ENCODE measurements around the gene SAE1.
A peak's percentile ranks its signal among the peaks of the same experiment; 100 is the strongest.

Gene SAE1

DNA sequence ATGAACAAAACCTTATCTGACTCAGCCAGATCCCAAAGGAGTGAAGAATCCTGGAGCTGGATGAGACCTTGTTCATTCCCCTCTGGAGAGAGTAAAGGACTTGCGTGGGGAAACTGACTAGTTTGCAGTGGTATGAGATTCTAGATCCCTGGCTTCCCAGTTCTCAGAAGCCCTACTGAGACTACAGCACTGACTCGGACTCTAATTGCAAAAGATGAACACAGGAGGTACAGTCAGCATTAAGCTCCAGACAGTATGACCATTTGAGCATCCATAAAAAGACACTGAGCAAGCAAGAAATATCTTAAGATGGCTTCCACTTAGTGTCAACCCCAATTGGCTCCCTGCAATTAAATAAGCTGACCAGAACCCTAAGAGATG is 23.8 kb upstream of the SAE1 start:
- no peak for DNase-seq (ENCODE audit: low spot score)

DNA sequence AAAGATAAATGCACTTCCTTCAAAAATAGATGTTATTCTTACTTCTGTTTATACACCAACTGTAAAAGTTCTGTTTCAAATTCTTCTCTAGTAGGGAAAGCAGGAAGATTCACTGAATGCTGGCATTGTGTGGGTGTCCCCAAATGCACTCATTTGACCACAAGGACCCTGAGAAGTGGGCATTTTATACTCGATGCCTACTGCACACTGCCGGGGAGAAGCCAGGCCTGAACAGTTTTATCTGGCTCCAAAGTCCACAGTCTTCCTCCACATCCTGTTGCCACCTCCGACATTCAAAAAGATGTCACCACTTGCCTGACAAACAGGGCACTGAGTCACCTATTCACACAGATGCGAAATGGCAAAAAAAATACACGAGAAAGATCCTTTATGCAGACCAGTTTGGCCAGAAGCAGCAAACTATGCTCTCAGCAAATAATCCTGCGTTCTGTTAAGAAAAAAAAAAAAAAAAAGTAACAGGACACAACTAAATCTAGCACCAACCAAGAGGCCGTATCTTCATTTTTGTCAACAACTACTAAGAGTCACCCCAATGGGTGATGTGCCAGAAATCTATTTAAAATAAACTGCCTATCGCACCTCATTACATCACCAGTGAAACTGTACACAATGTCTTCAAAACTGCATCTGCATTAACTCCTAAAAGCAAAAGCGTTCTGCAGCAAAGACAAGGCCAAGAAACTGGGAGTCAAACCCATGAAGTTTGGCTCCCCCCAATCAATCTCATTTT is 23.3 kb upstream of the SAE1 start:
- DNase-seq (ENCODE audit: low spot score): peak; percentile 36

DNA sequence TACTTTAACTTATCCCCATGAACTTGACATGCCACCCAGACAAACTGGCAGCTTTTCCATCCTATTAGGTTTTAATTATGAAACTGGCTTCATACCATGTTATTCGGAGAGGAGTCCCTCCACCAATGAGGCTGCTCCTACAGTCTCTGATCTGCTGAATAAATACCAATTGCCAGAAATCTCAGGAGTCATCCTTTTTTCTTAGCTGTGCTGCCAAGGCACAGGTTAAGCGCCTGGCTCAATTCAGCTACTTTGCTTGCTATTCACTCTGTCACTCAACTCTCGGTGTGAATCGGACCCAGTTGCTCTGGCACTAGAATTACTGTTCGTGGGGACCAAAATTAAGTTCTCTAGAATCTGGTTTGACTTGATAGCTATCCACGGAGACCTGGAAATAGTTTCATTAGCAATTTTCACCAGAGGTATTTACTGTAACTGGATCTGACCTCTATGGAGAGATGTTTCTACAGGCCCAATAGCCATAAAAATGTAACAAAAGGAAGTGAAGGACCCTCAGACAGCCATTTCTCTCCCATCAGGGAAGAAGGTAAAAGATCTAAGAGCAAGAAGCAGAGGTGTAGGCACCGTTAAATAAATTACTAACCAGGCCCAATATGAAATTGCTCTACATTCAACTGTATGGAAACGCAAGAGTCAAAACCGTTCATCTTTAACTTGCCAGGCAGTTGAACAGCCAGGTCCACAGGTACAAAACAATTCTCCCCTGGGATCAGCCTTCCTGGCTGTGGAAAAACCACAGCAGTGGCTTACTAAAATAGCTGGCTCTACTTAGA is 22.5 kb upstream of the SAE1 start:
- no peak for DNase-seq (ENCODE audit: low spot score)

DNA sequence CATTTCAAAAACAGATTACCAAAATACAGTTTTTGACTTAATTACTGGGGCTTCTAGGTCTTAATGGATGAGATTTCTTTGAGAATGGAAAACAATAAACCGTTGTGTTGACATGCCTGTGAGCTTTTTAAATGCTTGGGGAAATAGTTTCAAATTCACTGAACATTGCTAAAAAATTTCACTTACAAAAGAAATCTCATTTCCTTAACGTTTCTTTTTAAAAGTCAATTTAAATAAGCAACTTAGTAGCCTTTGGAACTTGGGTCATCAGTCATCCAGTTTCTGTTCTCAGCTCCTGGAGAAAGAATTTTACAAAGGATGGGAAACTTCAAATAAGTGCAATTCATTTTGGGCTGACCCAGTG is 21.5 kb upstream of the SAE1 start:
- no peak for DNase-seq (ENCODE audit: low spot score)

DNA sequence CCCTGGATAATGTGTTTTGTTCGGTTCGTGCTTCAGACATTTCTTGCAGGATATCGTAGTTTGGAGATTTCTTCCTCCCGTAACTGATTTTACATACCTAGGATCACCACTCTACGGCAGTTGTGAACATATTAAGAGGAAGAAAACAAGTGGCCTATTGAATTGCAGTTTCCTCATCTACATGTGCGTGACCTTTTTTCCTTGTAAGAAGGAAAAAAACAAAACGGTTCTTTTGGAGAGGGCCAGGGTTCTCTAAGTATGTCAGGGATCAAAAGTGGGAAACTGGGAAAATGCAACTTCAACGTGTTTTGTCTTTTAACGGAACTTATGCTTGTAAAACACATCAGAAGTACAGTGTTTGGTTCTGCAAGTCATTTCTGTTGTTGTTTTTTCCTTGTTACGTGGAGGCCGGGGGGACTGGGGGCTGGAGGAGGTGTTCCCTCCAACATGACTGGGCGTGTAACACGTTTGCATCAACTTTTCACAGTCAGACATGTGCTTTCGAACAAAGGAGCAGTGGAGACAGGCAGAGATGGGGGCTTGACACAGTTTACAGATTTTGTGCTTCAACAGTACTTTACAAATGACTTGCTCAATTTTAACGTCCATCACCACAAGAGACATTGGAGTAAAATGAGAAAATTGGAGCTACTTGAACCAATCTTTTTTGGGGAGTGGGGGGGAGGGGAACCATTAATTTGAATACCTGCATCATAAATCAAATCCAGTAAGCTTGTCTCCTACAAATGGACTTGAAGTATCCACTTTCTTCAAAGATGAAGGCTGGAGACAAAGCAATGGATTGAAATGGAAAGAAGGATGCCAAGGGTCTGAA is 20.9 kb upstream of the SAE1 start:
- no peak for DNase-seq (ENCODE audit: low spot score)

DNA sequence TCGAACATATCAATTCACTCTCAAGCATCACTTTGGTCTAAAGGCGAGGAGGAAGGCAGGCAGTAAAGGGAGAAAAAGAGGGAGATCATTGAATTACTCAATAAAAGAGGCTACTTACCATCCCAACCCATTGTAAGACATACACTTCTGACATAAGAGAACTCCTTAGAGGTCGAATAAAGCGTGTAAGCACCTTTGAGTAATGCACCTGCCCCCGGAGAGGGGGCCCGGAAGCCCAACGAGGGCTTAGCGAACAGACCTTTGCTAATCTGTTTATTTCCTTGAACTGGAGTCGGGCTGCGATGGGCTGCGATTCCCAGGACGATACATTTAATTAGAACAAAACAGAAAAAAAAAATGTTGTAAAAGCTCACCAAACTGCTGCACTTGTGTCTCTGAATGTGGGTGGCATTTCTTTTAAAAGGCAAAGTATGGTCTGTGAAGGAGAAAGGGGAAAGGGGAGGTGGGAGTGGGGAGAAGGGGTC is 20.1 kb upstream of the SAE1 start:
- DNase-seq (ENCODE audit: low spot score): peak; percentile 45

DNA sequence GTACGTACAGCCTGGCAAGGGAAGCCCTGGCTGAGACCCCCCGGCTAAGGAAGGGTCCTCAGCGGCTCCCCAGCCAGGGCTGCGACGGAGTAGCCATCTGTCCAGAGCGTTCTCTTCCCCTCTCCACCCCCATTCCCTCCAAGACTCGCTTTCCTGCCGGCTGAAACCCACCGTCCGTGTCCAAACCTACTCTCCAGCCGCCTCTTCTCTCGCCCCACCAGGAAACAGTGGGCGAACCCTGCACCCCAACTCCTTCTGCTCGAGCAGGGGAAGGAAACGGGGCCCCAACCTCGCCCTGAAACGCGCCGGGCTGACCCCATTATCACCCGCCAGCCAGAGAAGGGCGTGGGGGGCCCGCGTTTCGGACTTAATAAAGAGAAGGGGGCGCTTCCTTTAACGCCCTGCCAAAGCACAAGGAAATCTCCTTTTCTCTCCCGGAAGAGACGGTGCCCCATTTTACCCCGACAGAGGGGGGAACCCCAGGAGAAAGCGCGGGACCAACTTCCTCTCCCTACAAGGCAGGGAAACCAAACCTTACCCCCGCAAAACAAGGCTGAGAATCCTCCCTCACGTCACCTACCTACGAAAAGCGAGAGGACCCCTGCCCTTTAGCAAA is 19.5 kb upstream of the SAE1 start:
- DNase-seq (ENCODE audit: low spot score): no peak

DNA sequence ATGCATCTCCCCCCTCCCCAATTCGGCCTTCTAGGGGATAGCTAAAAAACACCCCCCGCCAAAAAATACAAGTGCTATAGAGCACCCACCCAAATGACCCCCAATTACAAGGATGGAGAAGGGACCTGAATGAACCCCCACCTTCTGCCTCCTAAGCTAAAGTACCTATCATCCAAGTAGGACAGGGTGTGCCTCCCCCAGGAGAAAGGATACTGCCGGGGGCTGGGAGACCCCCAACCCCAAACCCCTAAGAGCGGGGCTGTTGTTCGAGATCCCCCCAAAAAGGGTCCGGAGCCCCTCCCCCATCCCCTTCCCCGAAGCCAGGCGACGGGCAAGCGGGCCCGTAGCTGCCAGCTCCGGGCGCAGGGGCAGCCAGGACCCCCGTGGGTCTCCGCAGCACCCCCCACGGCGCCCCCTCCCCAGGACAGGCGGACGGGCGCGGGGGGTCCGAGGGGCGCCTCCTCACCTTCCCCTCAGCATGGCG is 18.9 kb upstream of the SAE1 start:
- DNase-seq (ENCODE audit: low spot score): no peak

DNA sequence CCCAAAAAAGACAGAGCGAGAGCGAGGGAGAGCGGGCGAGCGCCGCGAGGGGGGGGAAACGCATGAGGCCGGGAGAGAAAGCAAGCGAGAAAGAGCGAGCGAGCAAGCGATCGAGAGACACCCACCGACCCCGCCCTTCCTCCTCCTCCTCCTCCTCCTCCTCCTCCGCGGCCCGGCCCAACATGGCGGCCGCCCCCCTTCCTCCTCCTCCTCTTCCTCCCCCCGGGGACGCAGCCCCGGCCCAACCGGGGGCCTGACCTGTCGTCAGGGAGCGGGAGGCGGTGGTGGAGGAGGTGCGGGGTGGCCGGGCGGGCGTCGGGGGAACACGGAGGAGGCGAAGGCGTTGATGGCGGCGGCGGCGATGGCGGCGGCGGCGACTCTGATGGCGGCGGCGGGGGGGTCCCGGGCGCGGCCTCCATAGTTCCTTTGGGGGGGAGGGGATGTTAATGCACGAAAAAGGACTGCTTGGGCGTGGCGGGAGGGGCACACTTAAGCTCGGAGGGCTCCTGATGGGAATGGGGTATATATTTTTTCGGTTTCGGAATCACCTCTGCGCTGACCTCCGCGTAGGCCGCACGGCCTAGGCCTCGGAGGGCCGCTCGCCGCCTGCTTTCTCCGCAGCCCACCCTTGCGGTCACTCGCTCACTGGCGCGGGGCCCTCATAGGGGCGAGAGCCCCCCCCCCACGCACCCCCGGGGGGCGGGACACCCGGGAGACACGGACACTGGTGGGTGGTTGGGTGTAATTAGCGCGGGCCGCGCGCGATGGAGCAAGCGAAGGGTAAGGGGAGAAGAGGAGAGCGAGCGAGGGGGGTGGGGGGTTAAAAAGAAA is 18.3 kb upstream of the SAE1 start:
- DNase-seq (ENCODE audit: low spot score): peak; percentile 91

DNA sequence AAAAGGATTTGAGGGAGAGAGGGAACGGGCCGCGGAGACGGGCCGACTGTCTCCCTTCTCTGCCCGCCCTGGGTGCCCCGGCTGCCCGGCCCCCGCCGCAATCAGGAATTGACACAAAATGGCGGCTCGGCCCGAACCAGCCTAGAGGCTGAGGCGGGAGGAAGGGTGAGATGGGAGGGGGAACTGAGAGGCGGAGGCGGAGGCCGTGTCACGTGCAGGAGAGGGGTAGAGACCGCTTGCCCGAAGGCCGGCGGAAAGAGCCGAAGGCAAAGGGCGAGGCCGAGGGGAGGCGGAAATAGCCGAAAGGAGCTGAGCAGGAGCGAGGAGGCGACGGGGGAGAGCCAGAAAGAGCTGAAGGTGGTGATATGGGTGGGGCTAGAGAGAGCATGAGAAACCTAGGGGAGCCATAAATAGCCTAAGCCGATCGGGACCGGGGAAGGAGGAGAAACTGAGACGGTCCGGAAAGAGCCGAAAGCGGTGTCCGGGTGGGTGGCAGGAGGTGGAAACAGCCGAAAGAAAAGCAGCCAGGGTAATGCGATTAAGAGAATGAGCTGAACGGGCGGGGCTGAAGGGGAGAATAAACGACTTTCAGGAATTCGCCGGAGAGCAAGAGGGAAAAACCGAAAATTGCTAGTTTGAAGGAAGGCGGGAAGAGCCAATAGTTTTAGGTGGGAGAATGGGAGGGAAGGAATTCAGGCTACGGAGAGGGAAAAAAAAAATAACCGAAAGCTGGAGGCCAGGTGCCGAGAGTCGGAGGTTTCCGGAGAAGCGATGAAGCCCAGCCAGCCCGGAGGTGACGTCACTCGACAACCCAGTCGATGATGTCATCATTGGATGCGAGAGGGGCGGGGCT is 17.4 kb upstream of the SAE1 start, which contains the start of gene ZC3H4:
TSS of gene ZC3H4 (minus strand) at position 780 of the 853 bp plus-strand sequence. CDS start 1,192 bp downstream, outside the sequence.
- DNase-seq (ENCODE audit: low spot score): peak; percentile 100

DNA sequence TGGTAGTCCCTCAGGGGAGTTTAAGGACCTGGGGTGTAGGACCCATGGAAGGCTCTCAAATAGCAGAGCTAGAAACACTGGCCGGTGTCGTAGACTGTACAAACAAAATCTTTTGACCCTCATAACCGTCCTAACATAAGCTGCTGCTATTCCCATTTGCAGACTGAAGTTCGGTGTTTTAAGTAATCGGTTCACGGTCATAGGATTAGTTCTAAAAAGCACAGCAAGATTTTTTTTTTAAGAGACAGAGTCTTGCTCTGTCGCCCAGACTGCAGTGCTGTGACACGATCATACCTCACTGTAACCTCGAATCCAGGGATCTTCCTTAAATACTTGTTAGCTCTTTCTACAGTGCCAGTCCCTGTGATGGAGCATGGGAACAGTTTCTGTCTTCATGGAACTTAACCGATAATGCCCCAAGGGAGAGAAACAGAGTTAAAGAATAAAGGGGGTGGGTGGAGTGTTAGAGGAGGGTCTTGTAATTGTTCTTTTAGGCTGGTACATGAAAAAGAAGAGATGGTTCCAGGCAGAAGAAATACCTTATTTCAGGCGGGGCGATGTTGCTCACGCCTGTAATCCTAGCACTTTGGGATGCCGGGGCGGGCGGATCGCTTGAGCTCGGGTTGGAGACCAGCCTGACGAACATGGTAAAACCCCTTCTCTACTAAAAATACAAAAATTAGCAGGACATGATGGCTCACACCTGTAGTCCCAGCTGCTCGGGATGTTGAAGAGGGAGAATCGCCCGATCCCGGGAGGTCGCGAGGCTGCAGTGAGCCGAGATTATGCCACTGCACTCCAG is 16.6 kb upstream of the SAE1 start:
- DNase-seq (ENCODE audit: low spot score): peak; percentile 27

DNA sequence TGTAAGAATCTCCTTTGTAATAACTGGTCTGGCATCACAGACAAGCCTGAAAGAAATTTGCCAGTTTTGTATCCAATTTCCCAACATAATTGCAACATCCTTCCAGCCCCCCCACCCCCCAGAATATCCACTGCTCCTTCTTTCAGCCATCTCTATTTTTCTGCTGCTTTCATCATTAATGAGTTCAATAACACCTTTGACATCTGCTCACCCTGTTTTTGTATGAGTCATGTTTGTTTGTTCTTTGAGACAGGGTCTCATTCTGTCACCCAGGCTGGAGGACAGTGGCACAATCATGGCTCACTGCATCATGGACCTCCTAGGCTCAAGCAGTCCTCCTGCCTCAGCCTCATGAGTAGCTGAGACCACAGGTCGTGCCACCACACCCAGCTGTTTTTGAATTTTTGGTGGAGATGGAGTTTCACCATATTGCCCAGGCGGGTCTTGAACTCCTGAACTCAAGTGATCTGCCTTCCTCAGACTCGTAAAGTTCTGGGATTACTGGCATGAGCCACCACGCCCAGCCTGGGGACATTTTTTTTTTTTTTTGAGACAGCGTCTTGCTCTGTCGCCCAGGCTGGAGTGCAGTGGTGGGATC is 10.1 kb upstream of the SAE1 start:
- DNase-seq (ENCODE audit: low spot score): no peak

DNA sequence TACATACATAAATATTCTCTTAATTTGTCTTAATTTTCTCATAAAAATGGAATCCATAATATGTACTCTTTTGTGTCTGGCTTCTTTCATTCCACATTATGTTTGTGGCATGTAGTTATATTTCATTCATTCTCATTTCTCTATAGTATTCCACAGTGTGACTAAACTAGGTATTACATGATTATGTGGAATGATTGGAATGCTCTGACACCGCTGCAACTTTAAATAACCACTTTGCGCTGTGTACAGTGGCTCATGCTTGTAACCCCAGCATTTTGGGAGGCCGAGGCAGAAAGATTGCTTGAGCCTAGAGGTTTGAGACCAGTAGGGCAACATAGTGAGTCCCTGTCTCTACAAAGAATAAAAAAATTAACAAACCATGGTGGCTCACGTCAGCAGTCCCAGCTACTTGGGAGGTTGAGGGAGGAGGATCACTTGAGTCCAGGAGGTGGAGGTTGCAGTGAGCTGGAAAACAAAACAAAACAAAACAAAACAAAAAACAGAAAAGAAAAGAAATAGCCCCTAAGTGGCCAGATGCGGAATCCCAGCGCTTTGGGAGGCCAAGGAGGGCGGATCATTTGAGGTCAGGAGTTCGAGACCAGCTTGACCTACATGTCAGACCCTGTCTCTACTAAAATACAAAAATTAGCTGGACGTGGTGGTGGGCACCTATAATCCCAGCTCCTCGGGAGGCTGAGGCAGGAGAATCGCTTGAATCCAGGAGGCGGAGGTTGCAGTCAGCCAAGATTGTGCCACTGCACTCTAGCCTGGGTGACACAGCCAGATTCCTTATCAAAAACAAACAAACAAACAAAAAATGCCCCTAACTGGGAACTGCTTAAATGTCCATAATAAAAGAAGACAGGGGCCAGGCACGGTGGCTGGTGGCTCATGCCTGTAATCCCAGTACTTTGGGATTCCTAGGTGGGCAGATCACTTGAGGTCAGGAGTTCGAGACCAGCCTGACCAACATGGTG is 8.0 kb upstream of the SAE1 start:
- DNase-seq (ENCODE audit: low spot score): peak; percentile 77

DNA sequence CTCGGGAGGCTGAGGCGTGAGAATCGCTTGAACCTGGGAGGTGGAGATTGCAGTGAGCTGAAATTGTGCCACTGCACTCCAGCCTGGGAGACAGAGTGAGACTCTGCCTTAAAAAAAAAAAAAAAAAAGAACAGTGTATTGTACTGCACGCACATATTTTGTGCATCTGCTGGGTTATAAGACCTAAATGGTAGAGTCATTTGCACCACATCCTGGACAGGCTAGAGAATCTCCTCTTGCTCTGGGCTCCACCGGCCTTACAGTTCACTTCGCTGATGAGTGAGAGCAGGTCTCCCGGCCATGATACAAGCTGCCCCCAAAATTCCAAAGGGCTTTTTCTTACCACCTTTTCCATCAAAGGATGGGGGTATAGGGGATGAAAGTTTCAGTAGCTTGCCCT is 7.2 kb upstream of the SAE1 start:
- DNase-seq (ENCODE audit: low spot score): no peak

DNA sequence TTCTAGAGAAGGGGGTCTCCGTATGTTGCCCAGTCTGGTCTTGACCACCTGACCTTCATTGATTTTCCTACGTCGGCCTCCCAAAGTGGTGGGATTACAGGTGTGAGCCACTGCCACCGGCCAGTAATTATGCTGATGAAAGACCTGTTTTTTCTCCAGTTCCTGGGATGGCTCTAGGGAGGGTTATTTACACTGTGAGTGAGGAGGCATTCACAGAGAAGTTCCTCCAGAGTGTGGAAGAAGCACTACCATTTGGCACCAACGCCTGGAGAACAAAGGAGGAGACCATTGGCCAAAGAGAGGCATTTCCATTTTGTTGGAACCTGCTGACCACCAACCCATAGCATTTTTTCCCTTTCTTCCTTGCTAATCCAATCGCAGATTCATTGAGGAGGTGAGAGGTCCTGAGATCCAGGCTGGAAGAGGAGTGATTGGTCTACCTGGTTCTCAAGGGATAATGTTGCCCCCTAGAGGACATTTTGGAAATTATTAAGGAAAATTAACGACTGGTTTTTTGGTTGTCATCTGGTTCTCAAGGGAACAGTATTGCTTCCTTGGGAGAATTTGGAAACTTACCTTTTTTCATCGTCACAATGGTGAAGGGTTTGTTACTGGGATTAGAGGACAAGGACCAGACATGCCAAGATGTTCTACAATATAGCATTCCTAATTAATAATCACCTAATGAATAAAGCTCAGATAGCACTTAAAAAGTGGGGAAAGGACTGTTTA is 5.5 kb upstream of the SAE1 start:
- DNase-seq (ENCODE audit: low spot score): peak; percentile 79

DNA sequence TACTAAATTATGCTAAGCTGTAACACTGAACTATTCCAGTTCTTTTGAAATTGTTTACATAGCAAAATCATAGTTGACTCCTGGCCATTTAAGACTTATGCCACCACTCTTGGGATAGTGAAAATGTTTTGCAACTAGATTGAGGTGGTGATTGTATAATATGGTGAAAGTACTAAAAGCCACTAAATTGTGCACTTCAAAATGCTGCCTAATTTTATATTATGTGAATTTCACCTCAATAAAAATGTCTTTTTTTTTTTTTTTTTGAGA is 5.0 kb upstream of the SAE1 start:
- no peak for DNase-seq (ENCODE audit: low spot score)

DNA sequence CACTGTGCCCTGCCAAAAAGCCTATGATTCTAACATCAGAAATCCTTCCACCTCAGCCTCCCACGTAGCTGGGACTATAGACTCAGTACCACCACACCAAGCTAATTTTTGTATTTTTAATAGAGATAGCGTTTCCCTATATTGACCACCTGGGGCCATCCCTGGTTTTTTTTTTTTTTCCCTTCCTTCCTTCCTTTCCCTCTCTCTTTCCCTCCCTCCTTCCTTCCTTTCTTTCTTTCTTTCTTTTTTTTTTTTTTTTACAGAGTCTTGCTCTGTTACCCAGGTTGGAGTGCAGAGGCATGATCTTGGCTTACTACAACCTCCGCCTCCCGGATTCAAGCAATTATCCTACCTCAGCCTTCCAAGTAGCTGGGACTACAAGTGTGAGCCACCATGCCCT is 1.1 kb upstream of the SAE1 start:
- no peak for DNase-seq (ENCODE audit: low spot score)

Measured in kidney tubule cell (primary cell).